K562 (cell line): ENCODE measurements around the gene CREB3L2. TPM values are rescaled to one million over a fixed set of nuclear protein-coding genes. Genes with fewer than 3 reads are reported as not detected.

Experiments used
- ATF1 ChIP-seq, 2 experiments: fragments of 450-650 bp in 1 of 2; IDR thresholded peaks; 2 replicates each; pipeline ENCODE4 v1.6.1; 2016; ENCODE audit warnings: missing compliant biosample characterization in 1 of 2, missing genetic modification characterization in 1 of 2
- BACH1 ChIP-seq: fragments of 200-800 bp; sonication (Bioruptor generic); IDR thresholded peaks from 2 replicates; pipeline ENCODE4 v1.6.1; 2016; ENCODE audit warnings: missing genetic modification characterization, missing compliant biosample characterization
- CBX3 ChIP-seq, 2 experiments: IDR thresholded peaks; 1 replicate in 1 of 2; 2 replicates in 1 of 2; pipeline ENCODE4 v1.6.1; 2012; ENCODE audit warnings: inconsistent platforms in 2 of 2, low read length in 2 of 2, borderline replicate concordance in 1 of 2, control low read depth in 1 of 2
- CHD2 ChIP-seq: IDR thresholded peaks from 2 replicates; pipeline ENCODE4 v1.6.1; 2011; ENCODE audit warnings: low read depth, low read length
- ELF1 ChIP-seq: fragments of 200-800 bp; sonication (Bioruptor generic); IDR thresholded peaks from 2 replicates; pipeline ENCODE4 v1.6.1; 2016; ENCODE audit warnings: missing genetic modification characterization, missing compliant biosample characterization
- ESRRA ChIP-seq: fragments of 450-650 bp; IDR thresholded peaks from 2 replicates; pipeline ENCODE4 v1.6.1; 2014; ENCODE audit warnings: low read depth, mild to moderate bottlenecking, moderate library complexity, borderline replicate concordance
- FOXK2 ChIP-seq, 2 experiments: fragments of 450-650 bp; IDR thresholded peaks in 1 of 2; conservative IDR thresholded peaks in 1 of 2; 2 replicates each; pipeline ENCODE4 v1.6.1; 2016; ENCODE audit warnings: low read depth in 2 of 2, mild to moderate bottlenecking in 1 of 2
- GATAD2B ChIP-seq: fragments of 450-650 bp; IDR thresholded peaks from 2 replicates; pipeline ENCODE4 v1.6.1; 2017; ENCODE audit warnings: mild to moderate bottlenecking, borderline replicate concordance
- GMEB1 ChIP-seq: fragments of 250-450 bp; sonication (Bioruptor Pico); IDR thresholded peaks from 2 replicates; pipeline ENCODE4 v1.4.0; 2020; ENCODE audit warnings: mild to moderate bottlenecking
- GTF2B ChIP-seq: IDR thresholded peaks from 2 replicates; pipeline ENCODE4 v1.6.1; 2011; ENCODE audit not compliant: insufficient read length; ENCODE audit errors: extremely low read depth
- MAZ ChIP-seq, 2 experiments: fragments of 450-650 bp in 1 of 2; sonication (generic) in 1 of 2; formaldehyde crosslinking; IDR thresholded peaks in 1 of 2; conservative IDR thresholded peaks in 1 of 2; 2 replicates each; pipeline versions ENCODE4 v1.4.0 to v1.5.0; 2020; ENCODE audit warnings: mild to moderate bottlenecking in 1 of 2, missing genetic modification reagents in 1 of 2
- MEF2A ChIP-seq: IDR thresholded peaks from 2 replicates; pipeline ENCODE4 v1.6.1; 2011; ENCODE audit warnings: low read depth, mild to moderate bottlenecking, low read length, moderate library complexity; ENCODE audit not compliant: control insufficient read depth
- NELFE ChIP-seq: IDR thresholded peaks from 2 replicates; pipeline ENCODE4 v1.6.1; 2011; ENCODE audit warnings: mild to moderate bottlenecking; ENCODE audit not compliant: insufficient read depth, insufficient read length
- NFATC3 ChIP-seq: fragments of 450-650 bp; IDR thresholded peaks from 2 replicates; pipeline ENCODE4 v1.6.1; 2017; ENCODE audit warnings: mild to moderate bottlenecking
- PHB ChIP-seq: fragments of 250-450 bp; sonication (Bioruptor Pico); IDR thresholded peaks from 2 replicates; pipeline ENCODE4 v1.5.0; 2021
- PTTG1 ChIP-seq: fragments of 450-650 bp; IDR thresholded peaks from 2 replicates; pipeline ENCODE4 v1.6.1; 2016; ENCODE audit warnings: low read depth, mild to moderate bottlenecking, missing genetic modification characterization, missing compliant biosample characterization
- RBM14 ChIP-seq: fragments of 200-400 bp; formaldehyde crosslinking; IDR thresholded peaks from 2 replicates; pipeline ENCODE4 v1.6.1; 2018; ENCODE audit warnings: low read depth, mild to moderate bottlenecking, low read length, moderate library complexity, borderline replicate concordance; ENCODE audit not compliant: insufficient read depth
- SIN3A ChIP-seq, 2 experiments: fragments of 150-350 bp in 1 of 2; IDR thresholded peaks; 2 replicates each; pipeline ENCODE4 v1.6.1; 2011 to 2016; ENCODE audit warnings: borderline replicate concordance in 2 of 2, low read depth in 2 of 2, low read length in 2 of 2, mild to moderate bottlenecking in 2 of 2, moderate library complexity in 2 of 2; ENCODE audit not compliant: control insufficient read depth in 1 of 2
- USF1 ChIP-seq: sonication (generic); formaldehyde crosslinking; IDR thresholded peaks from 2 replicates; pipeline ENCODE4 v1.9.0; 2022; ENCODE audit warnings: mild to moderate bottlenecking, missing genetic modification reagents
- ZBTB17 ChIP-seq: fragments of 450-650 bp; formaldehyde crosslinking; IDR thresholded peaks from 2 replicates; pipeline ENCODE4 v1.4.0; 2020; ENCODE audit warnings: mild to moderate bottlenecking
- ZC3H11A ChIP-seq: IDR thresholded peaks from 2 replicates; pipeline ENCODE4 v1.6.1; 2012; ENCODE audit warnings: low read depth, low read length, improper control_type of control experiment
- ZNF431 ChIP-seq: sonication (generic); formaldehyde crosslinking; IDR thresholded peaks from 2 replicates; pipeline ENCODE4 v1.8.0; 2022; ENCODE audit warnings: mild to moderate bottlenecking, missing genetic modification reagents
- ZNF586 ChIP-seq: fragments of 450-650 bp; formaldehyde crosslinking; conservative IDR thresholded peaks from 2 replicates; pipeline ENCODE4 v1.4.0; 2020; ENCODE audit warnings: mild to moderate bottlenecking, moderate library complexity
- ZNF766 ChIP-seq: fragments of 200-800 bp; sonication (Bioruptor generic); conservative IDR thresholded peaks from 2 replicates; pipeline ENCODE4 v1.6.1; 2016; ENCODE audit warnings: missing genetic modification characterization, missing compliant biosample characterization
- ZSCAN29 ChIP-seq: fragments of 450-650 bp; IDR thresholded peaks from 2 replicates; pipeline ENCODE4 v1.6.1; 2017
- polyA plus RNA-seq, 8 experiments: library from polyadenylated mRNA; depleted of rRNA in 4 of 8; stranded (reverse) in 5 of 8; unstranded in 3 of 8; fragments of >200 nt; fragmentation: Nextera tagmentation in 2 of 8; fragmentation: Illumina TruSeq in 1 of 8; extraction: Ambion mirVana in 2 of 8; extraction: Trizol in 1 of 8; gene quantifications; 2 replicates each; pipeline versions ENCODE4 v1.2.1 to v1.2.3, GENCODE V29; 2011 to 2014; ENCODE audit warnings: inconsistent platforms in 1 of 8, missing spikeins in 1 of 8
- total RNA-seq, 7 experiments: library from RNA; depleted of rRNA in 6 of 7; stranded (reverse); fragments of >200 nt in 6 of 7; fragmentation: Illumina TruSeq in 2 of 7; extraction: Trizol in 2 of 7; gene quantifications; 2 replicates each; pipeline versions ENCODE4 v1.2.1 to v1.2.3, GENCODE V29; 2011 to 2021; ENCODE audit warnings: low replicate concordance in 1 of 7

Gene CREB3L2
- total and polyA plus RNA-seq, 9 of the 15 experiments (the other 6 are each of a cell fraction or from before 2014, with no cell fraction given) = 7.1 to 45.6 (median 15.8) TPM

- TF ChIP-seq CHD2 (no peak), CBX3 (IDR thresholded peaks at IDR 0.05; ENCODE audit: borderline replicate concordance in 1 of 2, low read length in 2 of 2) (no peak; a peak in 1 of 3 replicates), GMEB1 (CRISPR knock-in tag) (peak; percentile 39; the same call in 1 of the 2 replicates), PTTG1 (tag) (no peak), ZC3H11A (no peak), ZNF431 (CRISPR knock-in tag) (no peak), SIN3A (IDR thresholded peaks at IDR 0.05; ENCODE audit: borderline replicate concordance in 2 of 2, control insufficient read depth in 1 of 2, low read depth in 2 of 2, low read length in 2 of 2) (no peak), BACH1 (tag) (peak; percentile 91), MAZ (CRISPR knock-in tag; conservative IDR thresholded peaks at IDR 0.05 in 1 of 2, IDR thresholded peaks at IDR 0.05 in 1 of 2) (peak in 1 of 2 experiments; percentile 21; a peak in 1 of 4 replicates), GTF2B (no peak), USF1 (no peak), PHB (CRISPR knock-in tag) (no peak), ZNF766 (CRISPR knock-in tag) (no peak; the same call in 1 of the 2 replicates), ATF1 (CRISPR knock-in tag; IDR thresholded peaks at IDR 0.05) (no peak), ATF1 (tag; IDR thresholded peaks at IDR 0.05) (peak; percentile 49; the same call in 1 of the 2 replicates), RBM14 (no peak), FOXK2 (conservative IDR thresholded peaks at IDR 0.05 in 1 of 2, IDR thresholded peaks at IDR 0.05 in 1 of 2; ENCODE audit: low read depth in 2 of 2) (peak; percentile 86), ZSCAN29 (no peak), ELF1 (tag) (peak; percentile 48; the same call in 1 of the 2 replicates), NELFE (no peak), GATAD2B (no peak), ZBTB17 (peak; percentile 39; the same call in 1 of the 2 replicates), MEF2A (no peak), NFATC3 (peak; percentile 26; the same call in 1 of the 2 replicates), ZNF586 (CRISPR knock-in tag) (no peak), ESRRA (no peak; the same call in 1 of the 2 replicates)
Observed at GRCh38 chr7:137992550-137993394, 9.1 kb downstream of the CREB3L2 start (continued).
